DLD1 (cell line): Measurements from ENCODE around the gene KCNV2.

Source experiments
- in situ Hi-C: cut with HindIII; loops from 2 replicates; pipeline ENCODE4 v1.10.0; 2017; ENCODE audit warnings: low sequenced_read_pairs

KCNV2 gene

GRCh38 chr9:2758162-2758897, 41.0 kb downstream of the KCNV2 start:
- in situ Hi-C loops = no loop called here

- in situ Hi-C loops = no loop called here
Measured at GRCh38 chr9:2758898-2759510, 41.7 kb downstream of the KCNV2 start.

- in situ Hi-C loops = no loop called here
Measured at GRCh38 chr9:2761424-2761823, 44.1 kb downstream of the KCNV2 start.

GRCh38 chr9:2764353-2764752, 47.0 kb downstream of the KCNV2 start:
- in situ Hi-C loops = no loop called here

- in situ Hi-C loops = no loop called here
Measured at GRCh38 chr9:2765250-2765880, 48.1 kb downstream of the KCNV2 start.

GRCh38 chr9:2767800-2768677, 50.7 kb downstream of the KCNV2 start:
- in situ Hi-C loops = no loop called here

GRCh38 chr9:2771087-2771486, 53.8 kb downstream of the KCNV2 start:
- in situ Hi-C loops = no loop called here

- in situ Hi-C loops = no loop called here
Measured at GRCh38 chr9:2771661-2772060, 54.4 kb downstream of the KCNV2 start.

GRCh38 chr9:2777454-2777853, 60.1 kb downstream of the KCNV2 start:
- in situ Hi-C loops = no loop called here

GRCh38 chr9:2778816-2779215, 61.5 kb downstream of the KCNV2 start:
- in situ Hi-C loops = no loop called here
